SK-N-SH (cell line): ENCODE results near the gene GAL.

ENCODE experiments used
- CHD2 ChIP-seq: fragments of 150-350 bp; IDR thresholded peaks from 2 replicates; pipeline ENCODE4 v1.6.1; 2018; ENCODE audit warnings: low read length; ENCODE audit not compliant: partially characterized antibody
- CTCF ChIP-seq: fragments of 200-600 bp; sonication (generic); IDR thresholded peaks from 2 replicates; pipeline ENCODE4 v1.6.1; 2017; ENCODE audit warnings: antibody characterized with exemption, mild to moderate bottlenecking, moderate library complexity
- ELF1 ChIP-seq: IDR thresholded peaks from 2 replicates; pipeline ENCODE4 v1.4.0; 2012
- EZH2phosphoT487 ChIP-seq: fragments of 200-600 bp; sonication (generic); IDR thresholded peaks from 2 replicates; pipeline ENCODE4 v1.6.1; 2017; ENCODE audit warnings: low read depth, mixed run types, mild to moderate bottlenecking, antibody characterized with exemption, moderate library complexity, borderline replicate concordance
- NFIC ChIP-seq: IDR thresholded peaks from 2 replicates; pipeline ENCODE4 v1.4.0; 2012; ENCODE audit warnings: borderline replicate concordance
- POLR2AphosphoS5 ChIP-seq: IDR thresholded peaks from 2 replicates; pipeline ENCODE4 v1.6.1; 2012; ENCODE audit warnings: low read depth, low read length
- RCOR1 ChIP-seq: fragments of 150-350 bp; IDR thresholded peaks from 2 replicates; pipeline ENCODE4 v1.6.1; 2017; ENCODE audit warnings: antibody characterized with exemption, low read length
- RFX5 ChIP-seq: IDR thresholded peaks from 2 replicates; pipeline ENCODE4 v1.6.1; 2012; ENCODE audit warnings: mild to moderate bottlenecking, improper control_type of control experiment, low read length
- SMC3 ChIP-seq: IDR thresholded peaks from 2 replicates; pipeline ENCODE4 v1.6.1; 2012; ENCODE audit warnings: low read depth, low read length, improper control_type of control experiment
- TCF12 ChIP-seq: IDR thresholded peaks from 2 replicates; pipeline ENCODE4 v1.4.0; 2012
- TF ChIP-seq, protein P1 (sequence below): IDR thresholded peaks from 2 replicates; pipeline ENCODE4 v1.4.0; 2012; ENCODE audit warnings: low read depth
- TF ChIP-seq, protein P2 (sequence below): IDR thresholded peaks from 2 replicates; pipeline ENCODE4 v1.6.1; 2012; ENCODE audit warnings: mild to moderate bottlenecking, low read depth, low read length, moderate library complexity

DNA sequence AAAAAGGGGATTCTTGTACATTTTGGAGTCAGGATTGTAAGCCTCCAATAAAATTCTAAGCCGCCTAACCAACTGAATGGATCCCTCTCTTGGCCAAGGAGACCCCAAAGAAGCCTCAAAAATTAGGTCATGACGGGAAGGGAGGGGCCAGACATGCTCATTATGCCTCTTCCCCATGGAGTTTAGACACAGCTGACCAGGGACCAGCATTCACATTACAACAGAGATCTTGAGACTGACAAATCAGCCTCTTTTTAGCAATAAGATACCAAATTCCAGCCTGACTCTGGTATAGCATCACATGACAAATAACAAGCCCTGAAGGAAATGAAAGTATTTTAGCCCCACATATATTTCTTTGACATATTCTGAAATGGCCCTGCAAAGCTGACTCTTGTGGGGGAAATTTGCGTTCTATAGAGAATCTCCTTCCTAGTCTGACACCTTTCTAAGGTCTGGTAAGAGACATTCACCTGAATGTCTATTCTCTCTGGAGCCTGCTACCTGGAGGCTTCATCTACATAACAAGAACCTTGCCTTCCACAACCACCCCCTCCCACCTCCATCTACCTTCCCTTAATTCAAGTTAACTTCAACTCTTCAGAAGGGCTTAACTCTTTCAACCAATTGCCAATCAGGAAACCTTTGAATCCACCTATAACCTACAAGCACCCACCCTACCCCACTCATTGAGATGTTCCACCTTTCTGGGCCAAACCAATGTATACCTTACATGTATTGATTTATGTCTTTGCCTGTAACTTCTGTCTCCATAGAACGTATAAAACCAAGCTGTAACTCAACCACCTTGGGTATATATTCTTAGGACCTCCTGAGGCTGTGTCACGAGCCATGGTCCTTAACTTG is 10.3 kb downstream of the GAL start:
- TF ChIP-seq POLR2AphosphoS5, result no peak
- no peak for TF ChIP-seq CTCF
- TF ChIP-seq, protein P1, sequence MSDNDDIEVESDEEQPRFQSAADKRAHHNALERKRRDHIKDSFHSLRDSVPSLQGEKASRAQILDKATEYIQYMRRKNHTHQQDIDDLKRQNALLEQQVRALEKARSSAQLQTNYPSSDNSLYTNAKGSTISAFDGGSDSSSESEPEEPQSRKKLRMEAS, result no peak
- TF ChIP-seq NFIC, result no peak
- TF ChIP-seq, protein P2, sequence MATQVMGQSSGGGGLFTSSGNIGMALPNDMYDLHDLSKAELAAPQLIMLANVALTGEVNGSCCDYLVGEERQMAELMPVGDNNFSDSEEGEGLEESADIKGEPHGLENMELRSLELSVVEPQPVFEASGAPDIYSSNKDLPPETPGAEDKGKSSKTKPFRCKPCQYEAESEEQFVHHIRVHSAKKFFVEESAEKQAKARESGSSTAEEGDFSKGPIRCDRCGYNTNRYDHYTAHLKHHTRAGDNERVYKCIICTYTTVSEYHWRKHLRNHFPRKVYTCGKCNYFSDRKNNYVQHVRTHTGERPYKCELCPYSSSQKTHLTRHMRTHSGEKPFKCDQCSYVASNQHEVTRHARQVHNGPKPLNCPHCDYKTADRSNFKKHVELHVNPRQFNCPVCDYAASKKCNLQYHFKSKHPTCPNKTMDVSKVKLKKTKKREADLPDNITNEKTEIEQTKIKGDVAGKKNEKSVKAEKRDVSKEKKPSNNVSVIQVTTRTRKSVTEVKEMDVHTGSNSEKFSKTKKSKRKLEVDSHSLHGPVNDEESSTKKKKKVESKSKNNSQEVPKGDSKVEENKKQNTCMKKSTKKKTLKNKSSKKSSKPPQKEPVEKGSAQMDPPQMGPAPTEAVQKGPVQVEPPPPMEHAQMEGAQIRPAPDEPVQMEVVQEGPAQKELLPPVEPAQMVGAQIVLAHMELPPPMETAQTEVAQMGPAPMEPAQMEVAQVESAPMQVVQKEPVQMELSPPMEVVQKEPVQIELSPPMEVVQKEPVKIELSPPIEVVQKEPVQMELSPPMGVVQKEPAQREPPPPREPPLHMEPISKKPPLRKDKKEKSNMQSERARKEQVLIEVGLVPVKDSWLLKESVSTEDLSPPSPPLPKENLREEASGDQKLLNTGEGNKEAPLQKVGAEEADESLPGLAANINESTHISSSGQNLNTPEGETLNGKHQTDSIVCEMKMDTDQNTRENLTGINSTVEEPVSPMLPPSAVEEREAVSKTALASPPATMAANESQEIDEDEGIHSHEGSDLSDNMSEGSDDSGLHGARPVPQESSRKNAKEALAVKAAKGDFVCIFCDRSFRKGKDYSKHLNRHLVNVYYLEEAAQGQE, result no peak
- TF ChIP-seq EZH2phosphoT487, result no peak
- TF ChIP-seq CHD2, result no peak
- no peak for TF ChIP-seq RFX5
- TF ChIP-seq SMC3, result no peak
- no peak for TF ChIP-seq RCOR1
- TF ChIP-seq TCF12, result no peak
- TF ChIP-seq ELF1, result no peak
